AG04450 (cell line): ENCODE measurements around the gene TLDC2. TPM values are rescaled to one million over a fixed set of nuclear protein-coding genes. Genes with fewer than 3 reads are reported as not detected.
A peak's percentile ranks its signal among the peaks of the same experiment; 100 is the strongest.

Experiments
- CTCF ChIA-PET: fragments of 300-600, 350-600 bp; formaldehyde crosslinking; extraction: SDS; loops from one replicate; lab custom pipeline; 2022; ENCODE audit warnings: antibody characterized with exemption, inconsistent platforms; lab: Charles Lee
- POLR2A ChIA-PET: fragments of 350-600 bp; formaldehyde crosslinking; extraction: SDS; loops from one replicate; lab custom pipeline; 2021; ENCODE audit warnings: antibody characterized with exemption, inconsistent platforms; lab: Yijun Ruan, JAX
- DNase-seq: peaks from one replicate; pipeline ENCODE4 v3.0.0-alpha.2; 2011; ENCODE audit warnings: low read depth, low spot score
- H3K27ac ChIP-seq: one replicate; pipeline ENCODE4 v1.5.1; 2012; ENCODE audit warnings: low read depth, low read length, control low read depth
- H3K27me3 ChIP-seq: one replicate; pipeline ENCODE4 v1.6.0; 2012; ENCODE audit warnings: low read length; ENCODE audit not compliant: control insufficient read depth, insufficient read depth
- H3K4me3 ChIP-seq: 2 replicates; pipeline ENCODE4 v1.5.1; 2011; ENCODE audit warnings: mild to moderate bottlenecking, low read depth, low read length, control low read depth
- H3K9me3 ChIP-seq: 2 replicates; pipeline ENCODE4 v1.5.1; 2012; ENCODE audit warnings: low read length; ENCODE audit not compliant: control insufficient read depth, insufficient read depth
- CTCF ChIP-seq: IDR thresholded peaks from 2 replicates; pipeline ENCODE4 v1.5.1; 2011; ENCODE audit warnings: low read depth, low read length, control low read depth, inconsistent platforms
- polyA plus RNA-seq: library from polyadenylated mRNA; depleted of rRNA; stranded (reverse); fragments of >200 nt; gene quantifications from 2 replicates; pipeline ENCODE4 v1.2.3, GENCODE V29; 2011

TLDC2 gene
- polyA plus RNA-seq, 1 experiment: 0.57 TPM

DNA sequence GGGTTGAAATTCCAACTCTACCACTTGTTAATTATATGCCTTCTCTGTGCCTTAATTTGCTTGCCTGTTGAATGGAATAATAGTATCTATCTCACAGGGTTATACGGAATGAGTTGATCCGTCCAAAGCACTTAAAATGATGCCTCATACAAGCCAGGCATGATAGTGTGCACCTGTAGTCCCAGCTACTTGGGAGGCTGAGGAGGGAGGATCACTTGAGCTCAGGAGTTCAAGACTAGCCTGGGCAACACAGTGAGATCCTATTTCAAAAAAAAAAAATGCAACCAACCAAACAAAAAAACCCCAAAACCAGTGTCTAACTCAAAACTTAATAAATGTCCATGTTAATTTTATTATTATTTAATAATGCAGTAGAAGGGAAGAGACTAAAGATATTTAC is 40.3 kb downstream of the TLDC2 start:
- Histone ChIP-seq H3K4me3 (no peak overlapping the region), H3K27ac (no peak overlapping the region), H3K9me3 (no peaks in the 10 kb centered on the region), H3K27me3 (no peaks in the 10 kb centered on the region)
- POLR2A ChIA-PET: interaction anchor here (0.7 kb wide), 1 partner anchor 62 kb away, joined by 3 read pairs; no protein-coding TSS in a partner anchor
- CTCF ChIA-PET: no interaction called here
- TF ChIP-seq CTCF: no peak
- DNase-seq: no peak

DNA sequence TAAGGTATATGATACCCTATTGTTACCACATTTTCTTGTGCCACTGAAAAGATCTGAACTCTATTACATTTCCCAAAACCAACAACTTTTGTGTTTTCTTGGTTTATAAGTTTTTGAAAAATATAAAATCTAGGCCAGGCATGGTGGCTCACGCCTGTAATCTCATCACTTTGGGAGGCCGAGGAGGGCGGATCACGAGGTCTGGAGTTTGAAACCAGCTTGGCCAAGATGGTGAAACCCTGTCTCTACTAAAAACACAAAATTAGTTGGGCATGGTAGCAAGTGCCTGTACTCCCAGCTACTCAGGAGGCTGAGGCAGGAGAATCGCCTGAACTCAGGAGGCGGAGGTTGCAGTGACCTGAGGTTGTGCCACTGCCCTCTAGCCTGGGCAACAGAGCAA is 41.3 kb downstream of the TLDC2 start:
- CTCF ChIA-PET: interaction anchor here (1.0 to 2.3 kb wide), 3 partner anchors 54 to 311 kb away, joined by 3 to 8 read pairs (median 5); partner anchors contain the start of genes DSN1 and RAB5IF
- no peak overlapping the region for H3K4me3 ChIP-seq
- no peaks in the 10 kb centered on the region for H3K9me3 ChIP-seq
- TF ChIP-seq CTCF: no peak
- H3K27me3 ChIP-seq: no peaks in the 10 kb centered on the region
- H3K27ac ChIP-seq: no peak overlapping the region
- POLR2A ChIA-PET: no interaction called here
- DNase-seq: no peak

GRCh38 chr20:36917943-36918342 is 42.0 kb downstream of the TLDC2 start:
- H3K27me3 ChIP-seq: no peaks in the 10 kb centered on the region
- H3K9me3 ChIP-seq: no peaks in the 10 kb centered on the region
- no peak overlapping the region for H3K27ac ChIP-seq
- no peak overlapping the region for H3K4me3 ChIP-seq
- TF ChIP-seq CTCF: no peak
- DNase-seq: no peak
- ChIA-PET CTCF (interaction anchor here (0.8 to 2.8 kb wide), 6 partner anchors 9 to 361 kb away, joined by 3 to 19 read pairs (median 4); partner anchors contain the start of gene DSN1), POLR2A (no interaction called here)

DNA sequence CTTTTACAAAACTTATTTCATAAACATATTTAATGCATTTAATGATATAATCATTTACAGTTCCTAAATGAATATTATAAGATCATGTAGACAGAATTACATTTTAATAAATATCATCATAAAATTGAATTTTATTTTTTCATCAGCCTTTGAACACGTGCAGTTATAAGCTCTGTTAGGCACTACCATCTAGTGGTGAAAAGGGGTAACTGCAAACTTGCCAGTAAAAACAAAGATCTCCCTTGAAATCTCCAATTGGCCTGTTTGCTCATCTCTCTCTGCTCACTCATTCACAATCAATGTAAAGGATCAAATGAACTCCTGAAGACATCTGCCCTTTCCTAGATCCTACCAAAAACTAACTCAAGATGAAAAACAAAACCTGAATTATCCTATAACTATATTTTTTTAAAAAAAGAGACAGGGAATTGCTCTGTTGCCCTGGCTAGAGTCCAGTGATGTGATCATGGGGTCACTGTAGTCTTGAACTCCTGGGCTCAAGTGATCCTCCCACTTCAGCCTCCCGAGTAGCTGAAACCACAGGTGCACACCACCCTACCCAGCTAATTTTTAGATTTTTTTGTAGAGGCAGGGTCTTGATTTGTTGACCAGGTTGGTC is 43.9 kb downstream of the TLDC2 start:
- POLR2A ChIA-PET: interaction anchor here (1.0 kb wide), 1 partner anchor 19 kb away, joined by 3 read pairs; no protein-coding TSS in a partner anchor
- peak; percentile 29 for DNase-seq
- no peak overlapping the region for H3K27ac ChIP-seq
- H3K4me3 ChIP-seq: no peak overlapping the region
- TF ChIP-seq CTCF: peak; percentile 96
- H3K9me3 ChIP-seq: no peaks in the 10 kb centered on the region
- CTCF ChIA-PET: interaction anchor here (0.5 to 2.8 kb wide), 16 partner anchors 10 to 313 kb away, joined by 3 to 19 read pairs (median 4); partner anchors contain the start of gene DSN1
- H3K27me3 ChIP-seq: no peaks in the 10 kb centered on the region

DNA sequence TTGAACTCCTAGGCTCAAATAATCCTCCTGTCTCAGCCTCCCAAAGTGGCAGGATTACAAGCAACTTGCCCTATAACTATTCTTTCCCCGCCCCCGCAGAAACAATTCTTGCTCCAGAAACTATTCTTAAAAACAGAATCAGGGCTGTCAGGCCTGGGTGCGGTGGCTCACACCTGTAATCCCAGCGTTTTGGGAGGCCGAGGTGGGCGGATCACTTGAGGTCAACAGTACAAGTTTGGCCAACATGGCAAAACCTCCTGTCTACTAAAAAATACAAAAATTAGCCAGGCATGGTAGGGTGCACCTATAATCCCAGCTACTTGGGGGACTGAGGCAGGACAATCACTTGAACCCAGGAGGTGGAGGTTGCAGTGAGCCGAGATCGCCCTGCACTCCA is 44.4 kb downstream of the TLDC2 start:
- POLR2A ChIA-PET: interaction anchor here (0.6 to 1.0 kb wide), 2 partner anchors 15 to 20 kb away, joined by 3 read pairs; no protein-coding TSS in a partner anchor
- H3K4me3 ChIP-seq: no peak overlapping the region
- no peaks in the 10 kb centered on the region for H3K9me3 ChIP-seq
- CTCF ChIA-PET: interaction anchor here (0.9 to 2.8 kb wide), 8 partner anchors 11 to 151 kb away, joined by 3 to 19 read pairs (median 5); a partner anchor contains a TSS
- no peak for DNase-seq
- H3K27ac ChIP-seq: no peak overlapping the region
- H3K27me3 ChIP-seq: no peaks in the 10 kb centered on the region
- no peak for TF ChIP-seq CTCF
